GM18507 (cell line): ENCODE data around the gene FHIT.
A peak's percentile ranks its signal among the peaks of the same experiment; 100 is the strongest.
"Not testable (repeated sequence)": the region's sequence is repeated elsewhere in the genome, so short reads cannot be mapped to it uniquely, and the experiment has no call there.

ENCODE experiments used
- DNase-seq: peaks from one replicate; pipeline ENCODE4 v3.0.0; 2011; ENCODE audit warnings: low read depth; ENCODE audit not compliant: insufficient read length; ENCODE audit errors: extremely low spot score
- FAIRE-seq: peaks from 2 replicates; lab custom pipeline; 2011; peaks lifted over from hg19 to GRCh38; lab: Jason Lieb, UNC

Gene FHIT

DNA sequence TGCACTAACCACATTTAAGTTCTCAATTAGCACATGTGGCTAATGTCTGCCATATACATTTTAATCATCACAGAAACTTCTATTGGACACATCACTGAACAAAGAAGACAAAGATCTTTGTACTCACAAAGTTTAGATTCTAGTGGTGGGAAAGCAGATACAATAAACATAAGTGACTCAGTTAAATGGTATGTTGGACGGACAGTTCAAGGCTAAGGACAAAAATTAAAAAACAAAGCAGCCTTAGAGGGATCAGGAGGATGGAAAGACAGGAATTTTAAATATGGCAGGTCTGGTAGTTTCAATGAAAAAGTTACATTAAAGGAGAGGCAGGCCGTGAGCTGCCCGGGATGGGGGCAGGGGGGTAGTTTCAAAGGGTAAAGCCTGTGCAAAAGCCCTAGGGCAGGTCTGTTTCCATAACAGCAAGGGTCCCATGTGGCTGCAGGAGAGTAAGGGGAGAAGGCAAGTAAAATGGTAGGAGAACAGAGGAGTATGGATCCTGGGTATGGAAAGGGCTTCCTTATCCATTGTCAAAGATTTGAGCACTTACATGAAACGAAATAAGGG is 220.7 kb downstream of the FHIT start:
- no peak for FAIRE-seq
- DNase-seq, result no peak

DNA sequence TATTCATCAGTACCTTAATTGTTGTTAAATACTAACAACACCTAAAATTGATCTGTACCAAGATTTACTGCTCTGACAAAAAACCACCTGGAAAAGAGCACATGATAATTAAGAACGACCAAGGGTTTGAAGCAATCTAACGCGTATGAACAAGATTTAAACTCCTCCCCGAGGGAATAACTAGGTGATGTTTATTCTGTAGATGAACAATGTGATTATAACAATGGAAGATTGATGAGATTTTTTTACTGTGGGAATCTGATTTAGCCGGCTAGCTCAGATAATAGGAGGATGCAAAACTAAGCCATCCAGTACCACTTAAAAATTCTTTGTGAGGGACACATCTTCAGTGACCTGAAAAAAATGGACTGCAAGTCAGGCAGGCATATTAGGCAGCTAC is 222.1 kb downstream of the FHIT start:
- DNase-seq (no peak), FAIRE-seq (no peak)

- FAIRE-seq (no peak), DNase-seq (no peak)
Measured at GRCh38 chr3:61018807-61019206, 232.4 kb downstream of the FHIT start.

DNA sequence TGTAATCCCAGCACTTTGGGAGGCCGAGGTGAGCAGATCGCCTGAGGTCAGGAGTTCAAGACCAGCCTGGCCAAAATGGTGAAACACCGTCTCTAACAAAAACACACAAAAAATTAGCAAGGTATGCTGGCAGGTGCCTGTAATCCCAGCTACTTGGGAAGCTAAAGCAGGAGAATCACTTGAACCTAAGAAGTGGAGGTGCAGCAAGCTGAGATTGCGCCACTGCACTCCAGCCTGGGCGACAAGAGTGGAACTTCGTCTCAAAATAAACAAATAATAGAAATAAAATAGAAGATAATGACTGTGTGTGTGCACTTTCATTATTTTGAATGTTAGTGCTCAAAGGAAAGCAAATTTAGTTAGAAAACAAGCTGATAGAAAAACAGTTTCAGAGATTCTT is 234.2 kb downstream of the FHIT start:
- not testable (repeated sequence) for FAIRE-seq, DNase-seq

DNA sequence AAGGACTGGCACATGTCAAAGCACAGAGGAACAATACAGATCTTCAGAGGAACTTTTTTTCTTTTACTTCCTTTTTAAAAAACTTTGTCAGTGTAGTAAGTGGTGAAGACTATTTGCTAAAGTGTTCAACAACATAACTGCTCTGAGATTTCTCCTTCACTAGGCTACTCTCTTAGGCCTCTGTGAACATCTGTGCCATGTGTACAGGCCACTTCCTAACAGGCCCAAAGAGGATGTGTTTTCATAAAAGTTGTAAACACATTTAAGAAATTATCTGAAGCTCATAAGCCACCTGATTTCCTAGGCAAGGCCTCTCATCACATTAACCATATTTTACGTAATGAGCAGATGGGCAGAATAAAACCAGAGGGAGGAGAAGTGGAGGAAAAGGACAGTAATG is 235.4 kb downstream of the FHIT start:
- no peak for DNase-seq
- no peak for FAIRE-seq

DNA sequence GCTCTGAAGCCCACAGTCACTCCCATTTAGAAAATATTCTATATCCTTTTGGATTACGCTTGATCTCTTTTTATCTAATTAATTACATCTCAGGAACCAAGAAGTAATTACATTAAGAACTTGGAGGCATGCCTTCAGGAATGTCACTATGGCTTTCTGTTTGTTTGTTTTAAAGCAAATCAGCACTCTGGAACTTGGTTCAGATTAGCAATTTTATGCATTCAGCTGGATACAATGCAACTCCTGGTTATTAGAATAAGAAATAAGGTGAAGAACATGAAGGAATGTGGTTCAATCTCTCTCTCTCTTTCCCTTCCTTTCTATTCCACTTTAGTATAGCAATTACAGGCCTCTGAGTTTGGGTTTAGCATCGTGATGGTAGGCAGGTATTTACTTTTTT is 235.8 kb downstream of the FHIT start:
- DNase-seq (no peak), FAIRE-seq (no peak)

DNA sequence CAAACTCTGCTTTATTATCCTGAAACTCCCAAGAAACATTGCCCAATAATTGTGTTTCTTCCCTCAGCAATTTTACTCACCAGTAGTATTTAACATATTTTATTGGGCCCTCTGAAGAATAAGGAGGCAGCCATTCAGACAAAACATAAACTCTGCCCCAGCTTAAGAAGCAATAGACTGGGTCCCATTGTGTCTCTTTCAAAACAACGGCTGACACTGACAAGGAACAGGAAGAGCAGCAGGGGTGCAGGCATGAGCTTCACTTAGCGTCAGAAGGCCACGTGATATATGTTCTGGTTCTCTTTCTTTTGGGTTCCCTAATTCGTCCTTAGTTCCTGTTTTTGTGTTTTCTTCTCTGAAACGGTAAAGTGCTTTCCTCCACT is 242.3 kb downstream of the FHIT start:
- peak; percentile 42 for FAIRE-seq

DNA sequence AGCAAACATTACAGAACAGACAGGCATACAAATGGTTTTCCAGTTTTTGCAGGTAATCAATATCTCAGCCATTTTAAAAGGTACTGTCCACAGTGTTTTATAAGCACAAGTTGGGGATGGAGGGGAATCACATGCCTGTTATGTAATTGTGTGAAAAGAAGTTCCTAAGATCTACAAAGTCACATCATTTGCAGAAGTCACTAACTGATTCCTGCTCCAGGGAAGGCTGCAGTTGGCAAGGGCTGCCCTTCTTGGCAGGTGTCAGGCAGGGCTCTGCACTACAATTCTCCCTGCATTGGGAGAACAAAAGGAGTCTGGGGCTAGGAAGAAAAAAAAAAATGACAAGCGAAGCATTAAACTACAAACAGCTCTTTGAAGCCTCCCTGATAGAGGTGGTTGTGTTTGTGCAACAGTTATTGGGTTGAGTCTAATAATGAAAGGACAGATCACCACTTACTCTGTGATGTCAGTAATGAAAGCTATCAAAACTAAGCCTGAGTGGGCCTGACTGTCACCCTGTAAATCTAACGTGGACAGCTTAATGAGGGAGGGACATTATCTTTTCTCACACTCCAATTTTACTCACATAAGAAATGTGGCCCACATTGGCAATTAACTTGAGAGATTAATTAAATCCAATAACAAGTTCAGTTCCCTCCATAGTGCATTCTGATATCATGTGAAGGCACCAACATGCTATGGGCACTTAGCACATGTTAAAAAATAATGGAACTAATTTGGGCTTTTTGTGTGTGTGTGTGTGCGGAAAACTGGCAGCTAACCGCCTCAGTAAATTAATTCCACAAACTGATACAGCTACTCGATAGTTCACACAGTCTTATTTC is 242.9 kb downstream of the FHIT start:
- FAIRE-seq, result no peak
- DNase-seq, result no peak

More for the DNA sequence above, 242.3 kb downstream of the FHIT start:
- no peak for DNase-seq

DNA sequence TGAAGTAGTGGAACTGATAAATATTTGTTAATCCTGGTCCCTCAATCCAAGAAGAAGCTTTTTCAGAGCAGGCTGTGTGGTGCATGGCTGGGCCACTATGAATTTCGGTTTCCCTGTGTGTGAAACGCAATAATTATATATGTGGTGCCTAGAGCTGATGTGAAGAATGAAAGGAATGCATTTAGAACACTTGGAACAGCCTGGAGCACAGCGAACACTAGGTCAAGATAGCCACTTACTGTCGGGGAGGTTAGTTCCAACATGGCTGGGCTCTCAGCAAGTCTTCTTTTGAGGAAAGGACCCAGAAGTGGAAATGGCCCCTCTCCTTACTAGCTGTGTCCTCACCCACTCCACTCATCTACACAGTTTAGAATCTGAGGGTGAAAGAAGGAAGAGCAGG is 245.7 kb downstream of the FHIT start:
- no peak for FAIRE-seq

GRCh38 chr3:60998858-60999257 is 252.4 kb downstream of the FHIT start:
- FAIRE-seq (no peak), DNase-seq (no peak)

More for the DNA sequence above, 245.7 kb downstream of the FHIT start:
- DNase-seq, result no peak

GRCh38 chr3:60992395-60992794 is 258.9 kb downstream of the FHIT start:
- DNase-seq (no peak), FAIRE-seq (no peak)

DNA sequence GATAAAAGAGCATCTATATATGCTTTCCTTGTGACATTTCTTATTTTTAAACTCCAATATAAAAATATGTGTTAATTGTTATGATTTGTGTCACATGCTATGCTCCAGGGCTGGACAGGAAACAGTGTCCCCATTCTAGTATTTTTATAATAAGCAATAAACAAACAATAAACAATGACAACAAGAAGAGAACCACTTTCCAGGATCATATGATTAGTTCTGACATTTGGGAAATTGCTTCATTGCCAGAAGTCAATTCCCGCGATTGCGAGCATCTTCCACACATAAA is 260.9 kb downstream of the FHIT start:
- no peak for DNase-seq
- no peak for FAIRE-seq

GRCh38 chr3:60989626-60990441 is 261.4 kb downstream of the FHIT start:
- FAIRE-seq (no peak), DNase-seq (no peak)

DNA sequence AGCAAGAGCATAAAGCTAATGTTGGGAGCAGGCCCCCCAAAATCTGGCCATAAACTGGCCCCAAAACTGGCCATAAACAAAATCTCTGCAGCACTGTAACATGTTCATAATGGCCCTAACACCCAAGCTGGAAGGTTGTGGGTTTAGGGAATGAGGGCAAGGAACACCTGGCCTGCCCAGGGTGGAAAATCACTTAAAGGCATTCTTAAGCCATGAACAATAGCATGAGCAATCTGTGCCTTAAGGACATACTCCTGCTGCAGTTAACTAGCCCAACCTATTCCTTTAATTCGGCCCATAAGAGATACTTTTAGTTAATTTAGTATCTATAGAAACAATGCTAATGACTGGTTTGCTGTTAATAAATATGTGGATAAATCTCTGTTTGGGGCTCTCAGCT is 264.1 kb downstream of the FHIT start:
- not testable (repeated sequence) for DNase-seq, FAIRE-seq

GRCh38 chr3:60986552-60986951 is 264.7 kb downstream of the FHIT start:
- FAIRE-seq (no peak), DNase-seq (no peak)

DNA sequence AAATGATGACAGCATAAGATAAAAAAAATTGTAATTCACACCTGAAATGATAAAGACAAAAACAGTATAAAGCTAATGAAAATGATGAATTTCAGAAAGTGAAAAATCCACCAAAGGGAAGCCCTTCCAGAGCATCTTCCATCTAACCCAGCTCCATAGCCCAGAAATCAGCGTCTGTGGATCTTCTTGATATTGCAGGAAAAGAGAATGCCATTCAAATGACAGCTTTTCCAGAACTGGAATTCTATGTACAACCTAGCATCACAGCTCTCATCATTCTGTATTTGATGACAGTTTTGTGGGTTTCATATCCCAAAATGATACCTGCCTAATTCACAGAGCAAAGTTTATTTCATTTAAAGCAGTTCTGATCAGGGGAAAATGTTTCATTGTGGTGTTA is 267.3 kb downstream of the FHIT start:
- no peak for DNase-seq

DNA sequence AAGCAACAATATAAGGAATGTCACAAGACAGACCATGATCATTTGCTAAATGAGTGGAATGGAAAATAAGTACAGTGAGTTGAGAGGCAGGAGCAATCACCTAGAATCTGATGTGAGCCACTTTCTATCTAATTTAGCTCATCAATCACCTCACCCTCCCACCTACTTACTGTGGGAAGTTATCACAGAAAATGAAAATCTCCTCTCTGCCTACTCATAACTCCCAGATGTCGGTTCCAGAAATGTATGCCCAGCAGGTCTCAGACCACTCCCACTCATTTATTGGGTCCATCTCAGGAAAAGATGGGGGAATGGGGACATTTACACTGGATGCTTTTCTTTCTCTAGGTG is 270.9 kb downstream of the FHIT start:
- FAIRE-seq, result no peak

More for the DNA sequence above, 267.3 kb downstream of the FHIT start:
- FAIRE-seq, result no peak

GRCh38 chr3:60979461-60980341 is 271.6 kb downstream of the FHIT start:
- no peak for DNase-seq
- FAIRE-seq, result no peak

More for the DNA sequence above, 270.9 kb downstream of the FHIT start:
- no peak for DNase-seq

DNA sequence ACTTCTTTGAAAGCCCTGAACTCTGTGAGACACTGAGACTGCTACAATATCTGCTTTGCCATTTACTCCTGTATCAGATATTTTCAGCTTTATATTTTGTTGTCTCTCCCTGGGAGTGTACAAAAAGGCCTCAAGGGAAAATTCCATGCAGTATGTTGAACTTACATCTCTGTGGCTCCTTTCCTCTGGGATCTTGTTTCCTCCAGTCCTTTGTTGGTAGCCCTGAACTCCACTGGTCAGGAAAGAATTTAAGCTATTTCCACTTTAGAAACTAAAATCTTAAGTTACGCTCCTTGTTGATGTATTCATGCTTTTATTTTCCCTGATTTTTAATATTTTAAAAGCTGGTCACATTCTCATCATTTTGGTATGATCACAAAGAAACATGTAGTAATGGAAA is 277.9 kb downstream of the FHIT start:
- DNase-seq (no peak), FAIRE-seq (no peak)

GRCh38 chr3:60972599-60972998 is 278.7 kb downstream of the FHIT start:
- DNase-seq (no peak), FAIRE-seq (no peak)
